Stomach (tissue), 4 donors: ENCODE measurements around the gene ANKRD31.

Experiments
- CTCF ChIP-seq, 7 experiments: fragments of 450-650 bp in 4 of 7; fragments of 200-600 bp in 3 of 7; sonication (generic) in 3 of 7; IDR thresholded peaks; one replicate each; pipeline ENCODE4 v1.5.1; 2016 to 2019; ENCODE audit warnings: antibody characterized with exemption in 7 of 7, control low read depth in 2 of 7, mild to moderate bottlenecking in 1 of 7
- EP300 ChIP-seq: sonication (generic); formaldehyde crosslinking; IDR thresholded peaks from one replicate; pipeline ENCODE4 v1.6.1; 2017; ENCODE audit warnings: antibody characterized with exemption
- POLR2A ChIP-seq, 4 donors: fragments of 450-650 bp; IDR thresholded peaks; one replicate each; pipeline ENCODE4 v1.6.1; 2016; ENCODE audit warnings: antibody characterized with exemption in 4 of 4, control low read depth in 2 of 4, mild to moderate bottlenecking in 1 of 4, moderate library complexity in 1 of 4

GRCh38 chr5:75202935-75203334 is 33.7 kb downstream of the ANKRD31 start:
- no peak for TF ChIP-seq CTCF (IDR thresholded peaks at IDR 0.05)
- TF ChIP-seq POLR2A (IDR thresholded peaks at IDR 0.05) = no peak
- TF ChIP-seq EP300 = no peak
